GM12873 (cell line): ENCODE measurements around the gene ATL2.

ENCODE experiments used
- TF ChIP-seq, protein P1 (sequence below): IDR thresholded peaks from 2 replicates; pipeline ENCODE4 v1.5.1; 2012; ENCODE audit warnings: low read depth, mild to moderate bottlenecking, moderate library complexity, low read length, control low read depth; ENCODE audit not compliant: insufficient read depth; ENCODE audit errors: missing control alignments

ATL2 gene

DNA sequence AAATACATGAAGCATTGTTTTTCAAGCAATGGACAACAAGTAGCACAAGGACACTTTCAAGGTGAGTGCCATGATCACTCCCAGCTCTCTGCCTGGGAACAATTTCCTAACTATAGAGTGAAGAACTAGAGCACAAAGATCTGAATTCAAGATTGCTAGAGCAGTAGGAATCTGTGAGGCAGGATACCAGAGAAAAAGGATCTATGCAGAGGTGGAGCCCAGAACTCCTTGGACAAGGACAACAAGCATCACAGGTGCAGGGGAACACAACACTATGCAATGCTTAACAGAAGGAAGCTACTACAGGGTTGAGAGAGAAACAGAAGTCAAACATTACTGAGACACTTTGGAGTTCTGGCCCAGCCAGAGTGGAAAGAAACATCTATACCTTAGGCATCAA, 24.7 kb downstream of the ATL2 start:
- TF ChIP-seq, protein P1, sequence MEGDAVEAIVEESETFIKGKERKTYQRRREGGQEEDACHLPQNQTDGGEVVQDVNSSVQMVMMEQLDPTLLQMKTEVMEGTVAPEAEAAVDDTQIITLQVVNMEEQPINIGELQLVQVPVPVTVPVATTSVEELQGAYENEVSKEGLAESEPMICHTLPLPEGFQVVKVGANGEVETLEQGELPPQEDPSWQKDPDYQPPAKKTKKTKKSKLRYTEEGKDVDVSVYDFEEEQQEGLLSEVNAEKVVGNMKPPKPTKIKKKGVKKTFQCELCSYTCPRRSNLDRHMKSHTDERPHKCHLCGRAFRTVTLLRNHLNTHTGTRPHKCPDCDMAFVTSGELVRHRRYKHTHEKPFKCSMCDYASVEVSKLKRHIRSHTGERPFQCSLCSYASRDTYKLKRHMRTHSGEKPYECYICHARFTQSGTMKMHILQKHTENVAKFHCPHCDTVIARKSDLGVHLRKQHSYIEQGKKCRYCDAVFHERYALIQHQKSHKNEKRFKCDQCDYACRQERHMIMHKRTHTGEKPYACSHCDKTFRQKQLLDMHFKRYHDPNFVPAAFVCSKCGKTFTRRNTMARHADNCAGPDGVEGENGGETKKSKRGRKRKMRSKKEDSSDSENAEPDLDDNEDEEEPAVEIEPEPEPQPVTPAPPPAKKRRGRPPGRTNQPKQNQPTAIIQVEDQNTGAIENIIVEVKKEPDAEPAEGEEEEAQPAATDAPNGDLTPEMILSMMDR: no peak

DNA sequence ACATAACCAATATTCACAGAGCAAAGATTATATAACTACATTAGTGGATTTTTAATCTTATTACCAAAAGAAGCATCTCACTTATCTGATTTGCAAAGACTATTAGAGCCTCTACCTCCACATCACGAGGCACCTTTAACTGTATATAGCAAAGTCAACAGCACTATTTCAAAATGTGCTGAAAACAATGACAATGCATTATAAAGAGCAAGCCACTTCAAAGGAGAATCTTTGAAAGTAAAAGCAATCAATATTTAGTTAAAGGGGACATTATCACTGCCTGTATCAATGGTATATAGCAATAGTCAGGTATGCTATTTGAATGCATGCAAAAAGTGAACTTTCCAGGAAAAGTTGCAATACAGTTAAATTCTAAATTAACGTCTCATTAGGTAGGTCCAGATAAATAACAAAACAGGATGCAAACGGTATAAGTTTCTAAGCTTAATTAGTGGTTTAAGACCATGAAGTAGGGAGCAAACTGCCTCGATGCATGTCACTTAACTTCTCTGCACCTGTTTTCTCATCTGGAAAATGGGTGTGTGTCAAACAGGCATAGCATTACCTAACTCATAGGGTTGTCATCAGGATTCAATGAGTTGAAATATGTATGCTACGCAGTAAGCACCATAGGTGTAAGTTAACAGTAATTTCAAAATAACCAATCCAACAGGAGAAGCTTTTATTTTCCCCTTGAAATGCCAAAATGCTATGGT, 31.6 kb downstream of the ATL2 start:
- TF ChIP-seq, protein P1: no peak

DNA sequence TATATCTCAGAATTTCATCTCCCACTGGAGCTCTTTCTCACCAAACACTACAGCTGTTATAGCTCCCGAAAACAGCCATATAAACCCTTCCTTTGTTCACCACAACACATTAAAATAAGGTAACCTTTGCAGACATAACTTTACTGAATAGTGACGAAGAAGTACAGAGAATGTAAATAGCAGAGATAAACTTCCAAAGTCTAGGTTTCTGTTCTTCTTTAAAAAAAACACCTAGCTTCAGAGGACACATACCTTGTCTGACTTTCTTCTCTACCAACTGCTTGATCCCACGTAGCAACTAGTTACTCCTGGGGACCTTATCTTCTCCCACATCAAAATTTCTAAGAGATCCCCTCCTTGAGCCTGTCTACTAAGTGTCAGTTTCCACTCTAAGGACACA, 32.3 kb downstream of the ATL2 start:
- TF ChIP-seq, protein P1: no peak

DNA sequence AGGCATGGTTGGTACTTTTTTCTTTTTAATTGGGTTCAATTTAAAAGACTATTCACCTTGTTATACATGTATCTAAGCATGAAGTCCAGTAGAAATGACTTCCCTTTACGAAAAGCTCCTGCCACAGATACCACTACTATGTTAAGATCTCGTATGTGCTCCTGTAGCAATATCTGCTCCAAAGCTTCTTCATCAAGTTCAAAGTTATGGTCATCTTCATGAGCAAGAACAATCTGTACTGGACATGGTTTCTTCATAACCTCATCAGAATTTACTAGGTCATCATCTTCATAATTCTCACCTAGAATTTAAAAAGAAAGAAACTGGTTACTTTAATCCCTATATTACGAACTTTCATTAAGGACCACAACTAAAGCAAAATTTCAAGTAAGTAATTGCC, 33.9 kb downstream of the ATL2 start:
- TF ChIP-seq, protein P1: no peak

DNA sequence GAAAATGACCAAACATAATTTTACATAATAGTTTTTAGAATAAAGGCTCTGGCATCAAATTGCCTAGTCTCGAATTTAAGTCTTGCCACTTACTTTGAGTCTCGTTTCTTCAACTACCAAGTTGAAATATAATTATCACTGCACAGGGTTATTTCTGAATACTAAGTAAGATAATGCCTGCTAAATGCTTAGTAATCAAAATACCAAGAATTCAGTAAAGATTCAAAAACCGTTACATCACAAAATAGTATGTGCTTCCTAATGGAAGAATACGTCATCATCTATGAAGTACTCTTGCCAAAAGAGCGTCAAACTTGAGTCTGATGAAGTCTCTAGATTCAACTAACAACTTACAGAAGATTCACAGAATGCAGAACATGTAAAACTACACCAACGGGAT, 40.5 kb downstream of the ATL2 start:
- TF ChIP-seq, protein P1: no peak

DNA sequence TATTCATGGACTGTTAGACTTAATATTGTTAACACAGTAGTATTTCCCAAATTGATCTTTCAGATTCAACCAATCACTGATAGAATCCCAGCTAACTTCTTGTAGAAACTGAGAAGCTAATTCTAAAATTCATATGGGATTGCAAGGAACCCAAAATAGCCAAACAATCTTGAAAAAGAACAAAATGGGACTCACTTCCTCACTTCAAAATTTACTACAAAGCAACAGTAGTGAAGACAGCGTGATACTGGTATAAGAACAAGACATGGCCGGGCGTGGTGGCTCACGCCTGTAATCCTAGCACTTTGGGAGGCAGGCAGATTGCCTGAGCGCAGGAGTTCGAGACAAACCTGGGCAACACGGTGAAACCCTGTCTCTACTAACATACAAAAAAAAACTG, 46.3 kb downstream of the ATL2 start:
- TF ChIP-seq, protein P1: no peak

DNA sequence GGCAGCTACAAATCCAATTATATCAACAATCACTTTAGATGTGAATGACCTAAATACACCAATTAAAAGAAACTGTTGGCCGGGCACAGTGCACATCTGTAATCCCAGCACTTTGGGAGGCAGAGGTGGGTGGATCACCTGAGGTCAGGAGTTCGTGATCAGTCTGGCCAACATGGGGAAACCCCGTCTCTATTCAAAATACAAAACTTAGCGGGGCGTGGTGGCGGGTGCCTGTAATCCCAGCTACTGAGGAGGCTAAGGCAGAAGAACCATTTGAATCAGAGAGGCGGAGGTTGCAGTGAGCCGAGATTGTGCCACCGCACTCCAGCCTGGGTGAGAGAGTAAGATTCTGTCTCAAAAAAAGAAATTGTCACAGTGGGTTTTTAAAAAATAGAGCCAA, 49.5 kb downstream of the ATL2 start:
- TF ChIP-seq, protein P1: no peak
